ENCODE results near the gene SLC49A4.

- TF ChIP-seq ZNF18 (tag by site-specific recombination; IDR thresholded peaks at IDR 0.05), result no peak
- no peak for TF ChIP-seq ZNF513 (tag by site-specific recombination; IDR thresholded peaks at IDR 0.05)
- no peak for TF ChIP-seq ATF2 (tag by site-specific recombination; IDR thresholded peaks at IDR 0.05; ENCODE audit: low read depth)
- TF ChIP-seq CTCF (tag by site-specific recombination; IDR thresholded peaks at IDR 0.05), result no peak
- no peak for TF ChIP-seq ZNF423 (tag by site-specific recombination; IDR thresholded peaks at IDR 0.05)
- no peak for TF ChIP-seq REST (tag by site-specific recombination; IDR thresholded peaks at IDR 0.05)
- no peak for TF ChIP-seq ZNF518A (tag by site-specific recombination; conservative IDR thresholded peaks at IDR 0.05; ENCODE audit: low read depth)
Measured at GRCh38 chr3:122868322-122868721, 73.5 kb downstream of the SLC49A4 start.
